ENCODE results near the gene TSC22D4.

DNA sequence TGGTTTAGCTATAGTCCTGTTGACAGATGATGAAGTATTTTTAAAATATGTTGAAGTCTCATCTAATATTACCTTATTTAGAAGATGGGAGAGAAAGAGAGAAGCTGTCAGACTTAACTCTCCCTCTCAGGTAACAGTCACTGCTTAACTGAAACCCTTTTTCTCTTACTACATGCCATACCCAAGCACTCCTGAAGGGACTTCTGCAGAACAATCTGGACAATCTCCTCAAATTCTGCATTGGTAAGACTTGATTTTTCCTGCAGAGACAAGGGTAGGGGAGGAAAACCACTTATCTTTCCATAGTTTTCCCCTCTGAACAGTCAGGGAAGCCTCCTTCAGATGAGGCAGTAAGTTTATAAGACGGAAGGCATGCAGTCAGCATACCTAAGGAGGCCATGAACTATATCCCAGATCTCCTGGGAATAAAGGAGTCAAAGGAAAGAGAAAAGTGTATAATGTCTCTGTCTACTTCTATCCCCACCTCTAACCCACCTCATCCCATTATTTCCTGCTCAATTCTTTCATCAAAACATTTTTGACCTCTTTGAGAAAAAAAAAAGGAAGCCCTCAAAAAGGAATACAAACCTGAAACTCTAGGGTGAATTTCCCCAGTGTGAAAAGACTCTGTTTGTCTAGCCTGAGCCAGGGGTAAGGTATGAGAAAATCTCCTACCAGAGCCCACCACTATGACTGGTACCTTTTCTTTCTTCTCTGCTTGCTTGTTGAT, 59.9 kb downstream of the TSC22D4 start:
- TF ChIP-seq POLR2AphosphoS5 (IDR thresholded peaks at IDR 0.05; ENCODE audit: low read depth) (no peak), REST (IDR thresholded peaks at IDR 0.05; ENCODE audit: unreplicated experiment) (no peak), EZH2 (IDR thresholded peaks at IDR 0.05; ENCODE audit: low read depth, unreplicated experiment) (no peak)
- TF ChIP-seq, protein P1, sequence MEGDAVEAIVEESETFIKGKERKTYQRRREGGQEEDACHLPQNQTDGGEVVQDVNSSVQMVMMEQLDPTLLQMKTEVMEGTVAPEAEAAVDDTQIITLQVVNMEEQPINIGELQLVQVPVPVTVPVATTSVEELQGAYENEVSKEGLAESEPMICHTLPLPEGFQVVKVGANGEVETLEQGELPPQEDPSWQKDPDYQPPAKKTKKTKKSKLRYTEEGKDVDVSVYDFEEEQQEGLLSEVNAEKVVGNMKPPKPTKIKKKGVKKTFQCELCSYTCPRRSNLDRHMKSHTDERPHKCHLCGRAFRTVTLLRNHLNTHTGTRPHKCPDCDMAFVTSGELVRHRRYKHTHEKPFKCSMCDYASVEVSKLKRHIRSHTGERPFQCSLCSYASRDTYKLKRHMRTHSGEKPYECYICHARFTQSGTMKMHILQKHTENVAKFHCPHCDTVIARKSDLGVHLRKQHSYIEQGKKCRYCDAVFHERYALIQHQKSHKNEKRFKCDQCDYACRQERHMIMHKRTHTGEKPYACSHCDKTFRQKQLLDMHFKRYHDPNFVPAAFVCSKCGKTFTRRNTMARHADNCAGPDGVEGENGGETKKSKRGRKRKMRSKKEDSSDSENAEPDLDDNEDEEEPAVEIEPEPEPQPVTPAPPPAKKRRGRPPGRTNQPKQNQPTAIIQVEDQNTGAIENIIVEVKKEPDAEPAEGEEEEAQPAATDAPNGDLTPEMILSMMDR (conservative IDR thresholded peaks at IDR 0.05; ENCODE audit: low read depth in 2 of 2): 0 out of 4 replicates have a peak, but pooled peaks of 1 of the 2 experiments have one; percentile 11
